H9 (cell line): ENCODE data around the gene WNT7B. TPM values are rescaled to one million over a fixed set of nuclear protein-coding genes. Genes with fewer than 3 reads are reported as not detected.

ENCODE experiments used
- DNase-seq: peaks from one replicate; pipeline ENCODE4 v3.0.0-alpha.2; 2017
- H2AFZ ChIP-seq: one replicate; pipeline ENCODE4 v1.6.1; 2013; ENCODE audit warnings: mild to moderate bottlenecking, low read length, control low read depth, moderate library complexity
- H2AK5ac ChIP-seq: 2 replicates; pipeline ENCODE4 v1.6.1; 2013; ENCODE audit warnings: low read length, control low read depth, mixed read lengths; ENCODE audit not compliant: insufficient read length
- H2BK120ac ChIP-seq: one replicate; pipeline ENCODE4 v1.6.1; 2013; ENCODE audit warnings: low read depth, mild to moderate bottlenecking, low read length, control low read depth, inconsistent platforms; ENCODE audit not compliant: poor library complexity, severe bottlenecking
- H2BK12ac ChIP-seq: 2 replicates; pipeline ENCODE4 v1.6.1; 2013; ENCODE audit warnings: low read length, control low read depth, mixed read lengths, low read depth; ENCODE audit not compliant: insufficient read length
- H2BK15ac ChIP-seq: 2 replicates; pipeline ENCODE4 v1.6.1; 2013; ENCODE audit warnings: low read depth, low read length, control low read depth
- H2BK20ac ChIP-seq: one replicate; pipeline ENCODE4 v1.6.1; 2013; ENCODE audit warnings: low read depth, mild to moderate bottlenecking, low read length, control low read depth, inconsistent platforms; ENCODE audit not compliant: poor library complexity, severe bottlenecking
- H2BK5ac ChIP-seq: 2 replicates; pipeline ENCODE4 v1.6.1; 2013; ENCODE audit warnings: low read length, control low read depth, mixed read lengths; ENCODE audit not compliant: insufficient read length
- H3K14ac ChIP-seq: 2 replicates; pipeline ENCODE4 v1.6.1; 2013; ENCODE audit warnings: low read length, control low read depth; ENCODE audit not compliant: insufficient read depth
- H3K18ac ChIP-seq: 2 replicates; pipeline ENCODE4 v1.6.1; 2013; ENCODE audit warnings: low read depth, mild to moderate bottlenecking, mixed read lengths, low read length, control low read depth; ENCODE audit not compliant: insufficient read length
- H3K23ac ChIP-seq: 2 replicates; pipeline ENCODE4 v1.6.1; 2013; ENCODE audit warnings: low read length, control low read depth, mixed read lengths, low read depth; ENCODE audit not compliant: insufficient read length
- H3K23me2 ChIP-seq: 2 replicates; pipeline ENCODE4 v1.6.1; 2013; ENCODE audit warnings: low read depth, mild to moderate bottlenecking, mixed read lengths, low read length, control low read depth; ENCODE audit not compliant: insufficient read length, poor library complexity, severe bottlenecking
- H3K27ac ChIP-seq: 2 replicates; pipeline ENCODE4 v1.5.1; 2013; ENCODE audit warnings: low read length, control low read depth, mixed read lengths, low read depth; ENCODE audit not compliant: insufficient read length
- H3K27me3 ChIP-seq: 2 replicates; pipeline ENCODE4 v1.6.1; 2013; ENCODE audit warnings: low read length, control low read depth, inconsistent platforms; ENCODE audit not compliant: insufficient read depth
- H3K4ac ChIP-seq: 2 replicates; pipeline ENCODE4 v1.6.1; 2013; ENCODE audit warnings: low read depth, mild to moderate bottlenecking, control low read depth, inconsistent platforms, low read length, moderate library complexity
- H3K4me1 ChIP-seq: 2 replicates; pipeline ENCODE4 v1.6.1; 2013; ENCODE audit warnings: low read length, control low read depth, inconsistent platforms; ENCODE audit not compliant: insufficient read depth
- H3K4me2 ChIP-seq: 2 replicates; pipeline ENCODE4 v1.6.1; 2013; ENCODE audit warnings: low read length, control low read depth, mixed read lengths; ENCODE audit not compliant: insufficient read length, insufficient read depth
- H3K56ac ChIP-seq: 2 replicates; pipeline ENCODE4 v1.6.1; 2013; ENCODE audit warnings: low read depth, mild to moderate bottlenecking, mixed read lengths, low read length, control low read depth; ENCODE audit not compliant: insufficient read length
- H3K79me1 ChIP-seq: 2 replicates; pipeline ENCODE4 v1.6.1; 2013; ENCODE audit warnings: low read depth, mild to moderate bottlenecking, moderate library complexity, low read length, control low read depth, inconsistent platforms; ENCODE audit not compliant: insufficient read depth, poor library complexity, severe bottlenecking
- H3K79me2 ChIP-seq: 2 replicates; pipeline ENCODE4 v1.6.1; 2013; ENCODE audit warnings: low read length, control low read depth, inconsistent platforms; ENCODE audit not compliant: insufficient read depth
- H3K9ac ChIP-seq: 2 replicates; pipeline ENCODE4 v1.6.1; 2013; ENCODE audit warnings: low read length, control low read depth, mixed read lengths; ENCODE audit not compliant: insufficient read length; ENCODE audit errors: extremely low read depth
- H3K9me3 ChIP-seq: one replicate; pipeline ENCODE4 v1.6.1; 2013; ENCODE audit warnings: low read depth, low read length, inconsistent platforms; ENCODE audit not compliant: control insufficient read depth
- H3T11ph ChIP-seq: one replicate; pipeline ENCODE4 v1.6.1; 2013; ENCODE audit warnings: mild to moderate bottlenecking, low read length, control low read depth, inconsistent platforms
- H4K20me1 ChIP-seq: one replicate; pipeline ENCODE4 v1.6.1; 2013; ENCODE audit not compliant: control insufficient read depth, insufficient read length, insufficient read depth
- H4K5ac ChIP-seq: 2 replicates; pipeline ENCODE4 v1.6.1; 2013; ENCODE audit warnings: low read depth, mild to moderate bottlenecking, mixed read lengths, low read length, control low read depth; ENCODE audit not compliant: insufficient read length
- H4K8ac ChIP-seq: replicated peaks from 2 replicates; pipeline ENCODE4 v1.6.1; 2013; ENCODE audit warnings: low read length, control low read depth, mixed read lengths, low read depth; ENCODE audit not compliant: insufficient read length
- H4K91ac ChIP-seq: 2 replicates; pipeline ENCODE4 v1.6.1; 2013; ENCODE audit warnings: low read depth, mild to moderate bottlenecking, moderate library complexity, mixed read lengths, low read length, control low read depth; ENCODE audit not compliant: insufficient read length
- H3K27ac Mint-ChIP-seq, 3 experiments: 2 replicates in 2 of 3; 3 replicates in 1 of 3; pipeline ENCODE4 v1.8.0; 2020 to 2021; ENCODE audit warnings: mixed read lengths in 3 of 3, mild to moderate bottlenecking in 1 of 3, moderate library complexity in 1 of 3
- H3K27me3 Mint-ChIP-seq: 2 replicates; pipeline ENCODE4 v1.8.0; 2021; ENCODE audit warnings: low read depth, mild to moderate bottlenecking, moderate library complexity, mixed read lengths
- H3K36me3 Mint-ChIP-seq, 3 experiments: 2 replicates in 2 of 3; 3 replicates in 1 of 3; pipeline ENCODE4 v1.8.0; 2020 to 2021; ENCODE audit warnings: low read depth in 3 of 3, mixed read lengths in 3 of 3; ENCODE audit not compliant: insufficient read depth in 1 of 3
- H3K4me1 Mint-ChIP-seq, 2 experiments: 2 replicates each; pipeline ENCODE4 v1.8.0; 2020; ENCODE audit warnings: mixed read lengths in 2 of 2
- H3K4me3 Mint-ChIP-seq, 2 experiments: 2 replicates in 1 of 2; 3 replicates in 1 of 2; pipeline ENCODE4 v1.8.0; 2020 to 2021; ENCODE audit warnings: mild to moderate bottlenecking in 2 of 2, mixed read lengths in 2 of 2, moderate library complexity in 1 of 2
- H3K9me3 Mint-ChIP-seq, 2 experiments: 2 replicates in 1 of 2; 3 replicates in 1 of 2; pipeline ENCODE4 v1.8.0; 2020; ENCODE audit warnings: mild to moderate bottlenecking in 2 of 2, mixed read lengths in 2 of 2, moderate library complexity in 1 of 2
- WGBS: extraction: QIAGEN DNeasy Blood & Tissue Kit; methylation state at CpG from one replicate; pipeline ENCODE4 v1.1.7; 2013; ENCODE audit warnings: missing lambda C conversion rate, low lambda C conversion rate, mixed read lengths; ENCODE audit not compliant: insufficient read length; ENCODE audit errors: extremely low coverage; 5-methylcytosine and 5-hydroxymethylcytosine counted together
- total RNA-seq: library from RNA; stranded (reverse); gene quantifications from 2 replicates; pipeline ENCODE4 v1.2.1, GENCODE V29; 2021
- TF ChIP-seq, protein P1 (sequence below): fragments of 200-600 bp; sonication (generic); conservative IDR thresholded peaks from 3 replicates; pipeline ENCODE4 v1.8.0; 2021; ENCODE audit warnings: antibody characterized with exemption, mild to moderate bottlenecking

The WNT7B gene
- total RNA-seq, 1 experiment from 2014 or later = 0.09 TPM

- H3K4me1 Mint-ChIP-seq = peaks cover 0 to 3% of the 10 kb centered on the region in 2 experiments; a peak in 1 of 4 replicates
- Histone ChIP-seq H4K91ac (no peak overlapping the region), H3K23ac (no peak overlapping the region), H3K27me3 (no peaks in the 10 kb centered on the region), H3K27ac (no peak overlapping the region), H3K79me2 (no peaks in the 10 kb centered on the region), H3K4me1 (no peaks in the 10 kb centered on the region), H3K23me2 (no peaks in the 10 kb centered on the region), H3K4ac (no peak overlapping the region), H2BK120ac (no peak overlapping the region), H3K14ac (no peak overlapping the region; the same call in 1 of the 2 replicates), H2BK20ac (no peak overlapping the region), H3T11ph (no peak overlapping the region), H2AFZ (no peak overlapping the region), H3K9ac (no peak overlapping the region), H3K56ac (no peak overlapping the region), H2BK5ac (no peak overlapping the region), H3K79me1 (no peaks in the 10 kb centered on the region), H3K9me3 (no peaks in the 10 kb centered on the region), H2AK5ac (no peak overlapping the region), H2BK12ac (no peak overlapping the region), H4K20me1 (no peaks in the 10 kb centered on the region), H2BK15ac (no peak overlapping the region), H3K4me2 (no peak overlapping the region), H3K18ac (no peak overlapping the region), H4K5ac (no peak overlapping the region), H4K8ac (no peak overlapping the region)
- TF ChIP-seq, protein P1, sequence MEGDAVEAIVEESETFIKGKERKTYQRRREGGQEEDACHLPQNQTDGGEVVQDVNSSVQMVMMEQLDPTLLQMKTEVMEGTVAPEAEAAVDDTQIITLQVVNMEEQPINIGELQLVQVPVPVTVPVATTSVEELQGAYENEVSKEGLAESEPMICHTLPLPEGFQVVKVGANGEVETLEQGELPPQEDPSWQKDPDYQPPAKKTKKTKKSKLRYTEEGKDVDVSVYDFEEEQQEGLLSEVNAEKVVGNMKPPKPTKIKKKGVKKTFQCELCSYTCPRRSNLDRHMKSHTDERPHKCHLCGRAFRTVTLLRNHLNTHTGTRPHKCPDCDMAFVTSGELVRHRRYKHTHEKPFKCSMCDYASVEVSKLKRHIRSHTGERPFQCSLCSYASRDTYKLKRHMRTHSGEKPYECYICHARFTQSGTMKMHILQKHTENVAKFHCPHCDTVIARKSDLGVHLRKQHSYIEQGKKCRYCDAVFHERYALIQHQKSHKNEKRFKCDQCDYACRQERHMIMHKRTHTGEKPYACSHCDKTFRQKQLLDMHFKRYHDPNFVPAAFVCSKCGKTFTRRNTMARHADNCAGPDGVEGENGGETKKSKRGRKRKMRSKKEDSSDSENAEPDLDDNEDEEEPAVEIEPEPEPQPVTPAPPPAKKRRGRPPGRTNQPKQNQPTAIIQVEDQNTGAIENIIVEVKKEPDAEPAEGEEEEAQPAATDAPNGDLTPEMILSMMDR = no peak
- WGBS = no CpG with 5 or more reads among the region's 38 CpGs
- peaks cover 17% of the 10 kb centered on the region for H3K27me3 Mint-ChIP-seq
- no peaks in the 10 kb centered on the region for H3K36me3 Mint-ChIP-seq
- DNase-seq = no peak
- no peak overlapping the region for H3K27ac Mint-ChIP-seq
- H3K4me3 Mint-ChIP-seq = no peak overlapping the region
- H3K9me3 Mint-ChIP-seq = no peaks in the 10 kb centered on the region; a peak in 1 of 5 replicates
Observed at GRCh38 chr22:45931042-45931441, 45.9 kb downstream of the WNT7B start.
